Stomach (tissue), 9 donors: ENCODE measurements around the gene C1QB. TPM values are rescaled to one million over a fixed set of nuclear protein-coding genes. Genes with fewer than 3 reads are reported as not detected.

Experiments used
- DNase-seq, 2 donors: peaks; one replicate each; pipeline versions ENCODE4 v3.0.0 to v3.0.0-alpha.2; 2013 to 2019
- H3K27ac ChIP-seq, 5 donors: fragments of 200-600 bp in 4 of 5; sonication (generic) in 4 of 5; one replicate each; pipeline ENCODE4 v1.5.1; 2013 to 2019; ENCODE audit warnings: mild to moderate bottlenecking in 1 of 5, moderate library complexity in 1 of 5
- H3K27me3 ChIP-seq, 3 donors: fragments of 200-600 bp; sonication (generic); one replicate each; pipeline ENCODE4 v1.5.1; 2017 to 2019; ENCODE audit warnings: mixed run types in 1 of 3
- H3K36me3 ChIP-seq, 4 donors: fragments of 200-600 bp; sonication (generic); 1 replicate in 3 of 4; 2 replicates in 1 of 4; pipeline ENCODE4 v1.5.1; 2016 to 2019
- H3K4me1 ChIP-seq, 4 donors: fragments of 200-600 bp; sonication (generic); one replicate each; pipeline ENCODE4 v1.5.1; 2016 to 2019
- H3K4me3 ChIP-seq, 4 donors: fragments of 200-600 bp; sonication (generic) in 3 of 4; one replicate each; pipeline ENCODE4 v1.5.1; 2016 to 2019; ENCODE audit warnings: mild to moderate bottlenecking in 1 of 4
- H3K9me3 ChIP-seq, 4 donors: fragments of 200-600 bp; sonication (generic); one replicate each; pipeline ENCODE4 v1.5.1; 2016 to 2019
- EP300 ChIP-seq: sonication (generic); formaldehyde crosslinking; IDR thresholded peaks from one replicate; pipeline ENCODE4 v1.6.1; 2017; ENCODE audit warnings: antibody characterized with exemption
- POLR2A ChIP-seq, 4 donors: fragments of 450-650 bp; IDR thresholded peaks; one replicate each; pipeline ENCODE4 v1.6.1; 2016; ENCODE audit warnings: antibody characterized with exemption in 4 of 4, control low read depth in 2 of 4, mild to moderate bottlenecking in 1 of 4, moderate library complexity in 1 of 4
- POLR2AphosphoS5 ChIP-seq, 3 donors: sonication (generic); formaldehyde crosslinking; IDR thresholded peaks; one replicate each; pipeline ENCODE4 v1.6.1; 2016; ENCODE audit warnings: antibody characterized with exemption in 3 of 3
- WGBS, 5 donors: extraction: QIAGEN DNeasy Blood & Tissue Kit in 3 of 5; methylation state at CpG; one replicate each; pipeline versions ENCODE4 v1.1.5 to v1.1.7; 2013 to 2018; 5-methylcytosine and 5-hydroxymethylcytosine counted together
- intact Hi-C: fragments of 100-400 bp; cut with DNase I; formaldehyde crosslinking; loops from one replicate; pipeline ENCODE4 v1.15.1; 2023; ENCODE audit warnings: low total_unique reads
- polyA plus RNA-seq, 3 donors: library from polyadenylated mRNA; stranded (reverse); fragments of 200-250 nt; gene quantifications; one replicate each; pipeline ENCODE4 v1.2.3, GENCODE V29; 2013
- total RNA-seq, 5 donors: library from RNA; depleted of rRNA; stranded (reverse); fragments of >200 nt; gene quantifications; one replicate each; pipeline versions ENCODE4 v1.1.0 to v1.2.3, GENCODE V29; 2014 to 2016
- TF ChIP-seq, protein P1 (sequence below), 7 experiments: fragments of 450-650 bp in 4 of 7; fragments of 200-600 bp in 3 of 7; sonication (generic) in 3 of 7; IDR thresholded peaks; one replicate each; pipeline ENCODE4 v1.5.1; 2016 to 2019; ENCODE audit warnings: antibody characterized with exemption in 7 of 7, control low read depth in 2 of 7, mild to moderate bottlenecking in 1 of 7
- donor health status: healthy with polysubstance abuse.
- donor health status: Bipolar disorder and iron deficiency.
- donor health status: healthy.

C1QB gene
- total and polyA plus RNA-seq, 8 donors: 49.8 to 223 (median 81.2) TPM

DNA sequence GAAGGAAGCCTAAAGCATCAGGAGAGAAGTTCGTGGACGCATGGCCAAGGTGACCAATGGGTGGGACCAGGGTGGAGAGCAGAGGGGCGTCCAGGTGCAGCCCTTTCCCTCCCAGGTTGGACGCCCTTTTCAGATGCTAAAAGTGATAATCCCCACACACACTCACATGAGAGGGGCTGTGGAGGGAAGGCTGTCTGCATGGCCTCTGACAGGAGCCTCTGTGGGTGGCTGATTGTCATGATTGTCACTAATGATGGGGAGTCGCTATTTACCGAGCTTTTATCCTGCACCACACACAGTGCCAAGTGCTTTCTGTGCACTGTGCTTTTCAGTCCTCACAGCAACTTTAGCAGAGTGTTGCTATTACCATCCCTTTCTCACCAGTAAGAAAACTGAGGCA, 43.7 kb upstream of the C1QB start:
- no peak overlapping the region for H3K27ac ChIP-seq
- H3K4me3 ChIP-seq: no peak overlapping the region
- no peaks in the 10 kb centered on the region for H3K36me3 ChIP-seq
- peaks cover 0 to 3% (median 0%) of the 10 kb centered on the region in 4 donors for H3K9me3 ChIP-seq
- peaks cover 0 to 93% (median 21%) of the 10 kb centered on the region in 3 donors for H3K27me3 ChIP-seq
- TF ChIP-seq, protein P1, sequence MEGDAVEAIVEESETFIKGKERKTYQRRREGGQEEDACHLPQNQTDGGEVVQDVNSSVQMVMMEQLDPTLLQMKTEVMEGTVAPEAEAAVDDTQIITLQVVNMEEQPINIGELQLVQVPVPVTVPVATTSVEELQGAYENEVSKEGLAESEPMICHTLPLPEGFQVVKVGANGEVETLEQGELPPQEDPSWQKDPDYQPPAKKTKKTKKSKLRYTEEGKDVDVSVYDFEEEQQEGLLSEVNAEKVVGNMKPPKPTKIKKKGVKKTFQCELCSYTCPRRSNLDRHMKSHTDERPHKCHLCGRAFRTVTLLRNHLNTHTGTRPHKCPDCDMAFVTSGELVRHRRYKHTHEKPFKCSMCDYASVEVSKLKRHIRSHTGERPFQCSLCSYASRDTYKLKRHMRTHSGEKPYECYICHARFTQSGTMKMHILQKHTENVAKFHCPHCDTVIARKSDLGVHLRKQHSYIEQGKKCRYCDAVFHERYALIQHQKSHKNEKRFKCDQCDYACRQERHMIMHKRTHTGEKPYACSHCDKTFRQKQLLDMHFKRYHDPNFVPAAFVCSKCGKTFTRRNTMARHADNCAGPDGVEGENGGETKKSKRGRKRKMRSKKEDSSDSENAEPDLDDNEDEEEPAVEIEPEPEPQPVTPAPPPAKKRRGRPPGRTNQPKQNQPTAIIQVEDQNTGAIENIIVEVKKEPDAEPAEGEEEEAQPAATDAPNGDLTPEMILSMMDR (IDR thresholded peaks at IDR 0.05): no peak
- no peak for TF ChIP-seq POLR2A (IDR thresholded peaks at IDR 0.05)
- TF ChIP-seq POLR2AphosphoS5 (IDR thresholded peaks at IDR 0.05): no peak
- TF ChIP-seq EP300: no peak
- DNase-seq: no peak
- intact Hi-C loops: no loop called here
- 20 to 28% (median 21%) methylated on average over 5 to 6 of the region's 6 CpGs for WGBS, 5 donors
- H3K4me1 ChIP-seq: no peaks in the 10 kb centered on the region

DNA sequence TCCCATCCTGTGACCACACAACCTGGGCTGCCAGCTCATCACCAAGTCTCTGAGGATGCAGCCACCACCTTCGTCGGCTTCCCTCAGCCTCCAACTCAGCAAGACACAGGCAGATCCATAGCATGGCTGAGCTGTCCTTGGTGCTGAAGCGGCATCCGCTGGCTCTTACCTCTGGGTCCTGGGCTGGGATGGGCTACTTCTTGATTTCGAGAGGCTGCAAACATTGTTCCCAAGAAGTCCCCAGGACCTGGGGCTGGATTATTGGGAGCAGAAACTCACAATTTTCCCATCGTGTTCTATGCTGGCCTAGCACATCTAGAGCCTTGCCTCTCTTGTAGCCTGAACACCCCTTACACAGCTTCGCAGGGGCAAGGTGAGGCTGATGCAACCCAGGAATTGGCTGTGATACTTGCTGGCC, 41.5 kb upstream of the C1QB start:
- peak in 1 of 2 donors; percentile 90 for DNase-seq
- Histone ChIP-seq H3K36me3 (no peaks in the 10 kb centered on the region), H3K4me1 (no peaks in the 10 kb centered on the region), H3K4me3 (no peak overlapping the region), H3K9me3 (no peaks in the 10 kb centered on the region), H3K27ac (no peak overlapping the region), H3K27me3 (peaks cover 4 to 99% (median 23%) of the 10 kb centered on the region in 3 donors)
- WGBS, 5 donors: 20 to 33% (median 23%) methylated on average over 6 to 7 of the region's 7 CpGs
- intact Hi-C loops: no loop called here
- no peak for TF ChIP-seq POLR2A (IDR thresholded peaks at IDR 0.05)
- TF ChIP-seq, protein P1 (IDR thresholded peaks at IDR 0.05): no peak
- TF ChIP-seq POLR2AphosphoS5 (IDR thresholded peaks at IDR 0.05): no peak
- TF ChIP-seq EP300: no peak

DNA sequence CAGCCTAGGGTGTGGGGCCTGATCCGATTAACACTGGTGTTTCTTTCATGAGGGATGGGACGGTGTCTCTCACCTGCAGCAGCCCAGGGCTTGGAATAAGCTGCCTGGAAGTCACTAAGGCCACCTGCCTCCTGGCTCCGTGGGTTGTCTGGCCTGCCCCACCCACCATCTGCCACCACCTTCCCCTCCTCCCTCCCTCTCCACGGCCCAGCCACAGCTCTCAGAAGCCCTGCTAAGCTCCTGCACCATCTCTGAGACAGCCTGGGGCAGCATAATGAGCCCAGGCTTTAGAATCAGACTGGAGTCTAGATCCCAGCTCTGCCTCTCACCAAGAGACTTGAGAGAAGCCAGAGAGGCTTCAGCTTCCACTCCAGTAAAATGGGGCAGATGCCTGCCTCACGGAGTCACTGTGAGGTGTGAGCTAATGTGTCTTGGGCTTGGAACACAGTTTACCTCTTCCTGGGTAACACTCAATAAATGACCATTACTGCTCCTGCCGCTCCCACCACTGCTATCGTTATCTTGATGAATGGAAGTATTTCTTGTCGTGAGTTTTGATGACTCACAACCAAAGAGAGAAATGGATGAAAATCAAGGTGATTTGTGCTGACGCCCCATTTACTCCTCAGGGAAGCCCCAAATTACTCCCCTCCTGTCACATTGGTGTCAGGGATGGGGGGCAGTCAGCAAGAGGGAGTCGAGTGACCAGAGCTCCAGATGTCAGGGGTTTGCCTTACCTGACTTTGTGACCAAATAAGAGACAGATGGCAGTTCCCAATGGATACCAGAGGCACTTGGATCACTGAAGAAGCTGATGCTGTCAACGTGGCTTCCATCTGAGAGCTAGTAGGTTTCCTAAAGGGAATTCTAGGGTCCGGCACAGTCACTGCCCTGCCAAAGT, 40.1 kb upstream of the C1QB start:
- no peak overlapping the region for H3K4me3 ChIP-seq
- no peaks in the 10 kb centered on the region for H3K9me3 ChIP-seq
- H3K36me3 ChIP-seq: no peaks in the 10 kb centered on the region
- no peak overlapping the region for H3K27ac ChIP-seq
- H3K4me1 ChIP-seq: no peaks in the 10 kb centered on the region
- intact Hi-C loops: no loop called here
- peaks cover 4 to 100% (median 26%) of the 10 kb centered on the region in 3 donors for H3K27me3 ChIP-seq
- 37 to 46% (median 41%) methylated on average over 12 of the region's 12 CpGs for WGBS, 5 donors
- no peak for DNase-seq
- TF ChIP-seq EP300 (no peak), POLR2AphosphoS5 (IDR thresholded peaks at IDR 0.05) (no peak), POLR2A (IDR thresholded peaks at IDR 0.05) (no peak)
- TF ChIP-seq, protein P1 (IDR thresholded peaks at IDR 0.05): no peak

DNA sequence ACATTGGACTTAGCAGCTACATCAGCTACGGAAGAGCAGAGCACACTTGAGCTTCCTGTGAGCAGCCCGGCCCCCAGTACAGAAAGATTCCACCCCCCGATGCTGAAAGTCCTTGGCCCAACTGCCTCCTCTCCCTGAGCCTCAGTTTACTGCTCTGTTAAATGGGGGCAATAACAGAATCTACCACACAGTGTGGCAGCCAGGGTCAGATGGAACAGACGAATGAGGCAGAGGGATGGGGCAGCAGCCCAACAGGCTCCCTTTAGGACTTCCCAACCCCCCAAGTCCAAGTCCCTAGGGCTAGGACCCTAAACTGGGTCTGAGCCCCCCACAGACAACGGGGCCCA, 39.5 kb upstream of the C1QB start:
- no peaks in the 10 kb centered on the region for H3K4me1 ChIP-seq
- DNase-seq: no peak
- no peak overlapping the region for H3K4me3 ChIP-seq
- H3K27ac ChIP-seq: no peak overlapping the region
- 66 to 71% (median 70%) methylated on average over 5 of the region's 5 CpGs for WGBS, 5 donors
- H3K9me3 ChIP-seq: no peaks in the 10 kb centered on the region
- H3K36me3 ChIP-seq: no peaks in the 10 kb centered on the region
- peaks cover 4 to 100% (median 27%) of the 10 kb centered on the region in 3 donors for H3K27me3 ChIP-seq
- intact Hi-C loops: no loop called here
- TF ChIP-seq EP300 (no peak), POLR2AphosphoS5 (IDR thresholded peaks at IDR 0.05) (no peak), POLR2A (IDR thresholded peaks at IDR 0.05) (no peak)
- TF ChIP-seq, protein P1 (IDR thresholded peaks at IDR 0.05): no peak
